HG03439 (cell line): ENCODE data around the gene EXOSC6.
"Not testable (repeated sequence)": the region's sequence is repeated elsewhere in the genome, so short reads cannot be mapped to it uniquely, and the experiment has no call there.

Experiments
- ATAC-seq: cut with Tn5 transposase; IDR thresholded peaks from one replicate; pipeline ENCODE4 v1.9.1; 2021; ENCODE audit warnings: mild to moderate bottlenecking, moderate library complexity; ENCODE audit not compliant: unreplicated experiment

The EXOSC6 gene

DNA sequence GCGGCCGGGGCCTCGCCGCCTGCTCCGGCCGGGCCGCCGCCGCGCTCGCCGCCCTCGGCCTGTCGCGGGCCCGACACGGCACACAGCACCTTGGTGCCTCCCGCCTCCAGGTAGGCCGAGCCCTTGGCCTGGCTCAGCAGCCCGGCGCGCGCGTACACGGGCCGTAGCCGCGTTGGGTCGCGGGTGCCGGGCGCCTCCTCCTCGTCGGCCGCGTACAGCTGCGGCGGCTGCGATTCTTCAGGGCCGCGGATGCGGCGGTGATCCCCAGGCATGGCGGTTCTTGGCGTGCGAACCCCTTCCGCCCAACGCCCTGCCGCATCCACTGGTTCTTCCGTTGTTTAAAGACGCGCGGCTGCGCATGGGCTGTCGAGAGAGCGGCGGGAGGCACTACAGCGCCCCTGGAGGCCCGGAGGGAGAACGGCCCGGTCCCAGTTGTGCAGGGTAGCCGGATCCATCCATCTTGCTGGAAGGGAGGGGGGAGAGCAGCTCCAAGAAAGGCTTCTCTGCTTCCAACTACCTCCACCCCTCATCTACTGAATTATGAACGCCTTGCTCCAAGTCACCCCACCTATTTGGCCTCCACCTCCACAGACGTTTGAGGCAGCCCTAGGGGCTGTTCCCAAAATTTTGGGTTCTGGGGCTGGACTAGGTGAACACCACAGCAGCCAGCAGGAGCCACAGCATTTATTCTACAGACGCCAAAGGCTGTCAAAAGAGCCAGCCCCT is at the start of gene EXOSC6:
EXOSC6 (minus strand) TSS at position 312 of the 726 bp plus-strand sequence; CDS start at position 272, 40 bp downstream.
- ATAC-seq, result peak; percentile 86

- no peak for ATAC-seq
Observed at GRCh38 chr16:70301121-70301520, 49.4 kb upstream of the EXOSC6 start.

GRCh38 chr16:70298988-70299938 is 47.5 kb upstream of the EXOSC6 start, which contains the start of gene DDX19B:
TSS of gene DDX19B (plus strand) at chr16:70299186. CDS start at chr16:70299298, 112 bp downstream.
- peak; percentile 74 for ATAC-seq

DNA sequence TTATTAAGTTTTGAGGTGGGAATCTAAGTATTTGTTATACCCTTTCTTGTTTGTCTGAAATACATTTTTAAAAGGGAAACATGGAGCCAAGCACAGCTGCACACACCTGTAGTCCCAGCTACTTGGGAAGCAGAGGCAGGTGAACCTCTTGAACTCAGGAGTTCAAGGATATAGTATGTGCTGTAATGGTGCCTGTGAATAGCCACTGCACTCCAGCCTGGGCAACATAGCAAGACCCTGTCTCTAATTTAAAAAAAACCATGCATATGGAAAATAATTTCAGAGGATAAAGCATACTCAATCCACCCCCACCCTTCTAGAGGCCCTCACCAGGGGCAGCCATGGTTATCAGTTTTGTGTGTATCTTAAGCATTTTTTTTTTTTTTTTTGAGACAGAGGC is 43.9 kb upstream of the EXOSC6 start:
- no peak for ATAC-seq

DNA sequence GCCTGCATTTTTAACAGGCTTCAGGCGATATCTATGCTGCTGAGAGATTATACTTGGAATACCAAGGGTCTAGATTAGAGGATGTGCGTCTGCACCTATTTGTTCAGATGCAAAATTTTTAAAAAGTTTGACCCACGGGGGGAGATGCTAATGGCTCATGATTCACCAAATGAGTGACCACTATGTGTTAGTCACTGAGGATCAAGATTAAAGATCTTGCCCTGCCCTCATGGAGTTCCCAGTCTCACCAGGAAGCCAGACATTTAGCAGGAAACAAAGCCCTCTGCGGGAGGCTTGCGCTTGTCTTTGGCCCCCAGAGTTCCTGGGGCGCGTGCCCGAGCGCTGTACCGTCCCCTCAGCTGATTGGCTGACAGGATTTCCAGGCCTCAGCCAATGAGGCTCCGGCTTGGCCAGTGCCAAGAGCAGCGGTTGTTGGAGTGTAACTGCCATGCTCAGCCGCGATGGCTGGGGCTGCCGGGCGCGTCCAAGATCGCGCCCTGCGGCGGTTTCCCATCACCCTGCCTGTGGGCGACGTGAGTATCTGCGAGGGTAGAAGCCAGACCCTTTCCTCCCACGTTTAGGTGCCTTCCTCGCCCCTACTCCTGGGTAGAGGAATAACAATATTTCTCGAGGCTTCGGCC is 42.8 kb upstream of the EXOSC6 start:
- no peak for ATAC-seq

DNA sequence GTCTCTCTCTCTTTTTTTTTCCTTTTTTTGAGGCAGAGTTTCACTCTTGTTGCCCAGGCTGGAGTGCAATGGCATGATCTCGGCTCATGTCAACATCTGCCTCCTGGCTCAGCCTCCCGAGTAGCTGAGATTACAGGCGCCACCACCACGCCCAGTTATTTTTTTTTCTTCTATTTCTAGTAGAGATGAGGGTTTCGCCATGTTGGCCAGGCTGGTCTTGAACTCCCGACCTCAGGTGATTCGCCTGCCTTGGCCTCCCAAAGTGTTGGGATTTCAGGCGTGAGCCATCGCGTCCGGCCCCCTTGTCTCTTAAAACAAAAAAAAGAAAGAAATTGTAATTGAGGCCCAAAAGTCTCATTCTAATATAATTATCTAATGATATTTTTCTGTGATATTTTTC is 40.4 kb upstream of the EXOSC6 start:
- ATAC-seq, result not testable (repeated sequence)

GRCh38 chr16:70290949-70291519 is 39.3 kb upstream of the EXOSC6 start:
- ATAC-seq, result no peak

GRCh38 chr16:70289229-70290094 is 37.7 kb upstream of the EXOSC6 start, which contains the start of gene AARS1:
TSS of gene AARS1 (minus strand) at chr16:70289506. CDS start at chr16:70282763, 6,743 bp downstream.
- ATAC-seq, result peak; percentile 93

DNA sequence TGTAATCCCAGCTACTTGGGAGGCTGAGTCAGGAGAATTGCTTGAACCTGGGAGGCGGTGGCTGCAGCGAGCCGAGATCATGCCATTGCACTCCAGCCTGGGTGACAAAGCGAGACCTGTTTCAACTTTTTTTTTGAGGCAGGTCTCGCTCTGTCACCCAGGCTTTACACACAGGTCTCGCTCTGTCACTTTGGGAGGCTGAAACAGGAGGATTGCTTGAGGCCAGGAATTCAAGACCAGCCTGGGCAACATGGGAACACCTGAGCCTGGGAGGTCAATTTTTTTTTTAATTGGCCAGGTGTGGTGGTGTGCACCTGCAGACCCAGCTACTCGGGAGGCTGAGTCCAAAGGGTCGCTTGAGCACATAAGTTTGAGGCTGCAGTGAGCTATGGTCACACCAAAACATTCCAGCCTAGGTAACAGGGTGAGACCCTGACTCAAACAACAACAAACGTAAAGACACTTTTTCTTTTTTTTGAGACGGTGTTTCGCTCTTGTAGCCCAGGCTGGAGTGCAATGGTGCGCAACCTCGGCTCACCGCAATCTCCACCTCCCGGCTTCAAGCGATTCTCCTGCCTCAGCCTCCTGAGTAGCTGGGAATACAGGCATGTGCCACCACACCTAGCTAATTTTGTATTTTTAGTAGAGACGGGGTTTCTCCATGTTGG is 35.7 kb upstream of the EXOSC6 start:
- not testable (repeated sequence) for ATAC-seq

DNA sequence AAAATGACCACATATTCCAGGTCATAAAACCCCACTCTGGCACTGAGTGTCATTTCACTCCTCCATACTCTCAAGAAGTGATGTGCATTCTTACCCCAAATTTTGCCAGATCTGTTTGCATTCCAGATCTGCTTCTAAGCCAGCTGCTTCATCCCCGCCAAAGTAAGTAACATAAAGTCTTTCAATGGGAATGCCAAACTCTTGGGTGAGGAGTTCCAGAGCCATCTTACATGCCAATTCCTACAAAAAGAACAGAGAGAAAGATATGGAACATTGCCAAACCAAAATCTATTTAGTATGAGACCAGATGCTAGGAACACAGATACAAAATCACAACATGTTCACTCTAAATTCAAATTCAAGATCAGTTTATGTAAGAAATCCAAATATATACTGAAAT is 24.7 kb upstream of the EXOSC6 start:
- no peak for ATAC-seq

DNA sequence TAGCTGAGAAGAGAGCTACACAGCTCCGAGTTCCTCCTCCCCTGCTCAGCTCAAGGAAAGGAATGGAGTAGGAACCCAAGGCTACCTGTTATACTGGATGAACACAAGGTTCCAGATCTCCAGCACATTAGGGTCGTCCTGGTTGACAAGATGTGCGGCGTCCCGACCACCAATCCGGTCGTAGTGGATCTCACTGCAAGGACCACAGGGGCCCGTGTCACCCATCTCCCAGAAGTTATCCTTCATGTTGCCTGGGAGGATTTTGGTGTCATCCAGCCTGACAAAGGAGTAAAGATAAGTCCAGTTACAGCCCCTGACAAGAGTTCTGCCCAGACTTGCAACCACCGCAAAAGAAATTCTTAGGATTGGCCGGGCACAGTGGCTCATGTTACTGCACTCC is 20.0 kb upstream of the EXOSC6 start:
- no peak for ATAC-seq

- no peak for ATAC-seq
Observed at GRCh38 chr16:70270176-70270575, 18.4 kb upstream of the EXOSC6 start.

- ATAC-seq, result no peak
Observed at GRCh38 chr16:70269471-70269870, 17.7 kb upstream of the EXOSC6 start.

GRCh38 chr16:70267922-70268321 is 16.2 kb upstream of the EXOSC6 start:
- not testable (repeated sequence) for ATAC-seq

DNA sequence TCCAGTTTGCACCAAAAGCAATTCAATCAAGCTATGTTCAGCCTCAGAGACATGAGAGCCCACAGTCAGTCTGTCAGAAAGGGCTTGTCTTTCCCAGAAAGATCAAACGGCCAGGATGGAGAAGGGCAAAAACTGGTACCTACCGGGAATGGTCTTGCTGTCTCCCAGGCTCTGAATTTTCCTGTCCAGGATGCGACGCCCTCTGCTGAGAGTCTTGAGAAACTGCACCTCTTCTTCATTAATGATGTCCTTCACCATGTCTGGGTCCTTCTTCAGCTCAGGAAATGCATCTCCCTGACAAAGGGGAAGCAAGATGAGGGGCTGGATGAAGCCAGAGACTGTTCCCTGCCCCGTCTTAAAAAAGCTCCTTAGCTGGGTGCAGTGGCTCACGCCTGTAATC is 15.8 kb upstream of the EXOSC6 start:
- no peak for ATAC-seq

DNA sequence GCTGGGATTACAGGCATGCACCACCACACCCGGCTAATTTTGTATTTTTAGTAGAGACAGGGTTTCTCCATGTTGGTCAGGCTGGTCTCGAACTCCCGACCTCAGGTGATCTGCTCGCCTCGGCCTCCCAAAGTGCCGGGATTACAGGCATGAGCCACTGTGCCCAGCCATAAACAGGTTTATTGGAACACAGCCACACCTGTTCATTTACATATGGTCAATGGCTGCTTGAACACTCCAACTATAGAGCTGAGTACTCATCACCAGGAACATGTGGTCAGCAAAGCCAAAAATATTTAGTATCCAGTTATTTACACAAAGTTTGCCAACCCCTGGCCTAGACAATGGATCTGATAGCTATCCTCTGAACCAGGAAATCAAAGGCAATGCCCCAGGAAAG is 8.2 kb upstream of the EXOSC6 start:
- not testable (repeated sequence) for ATAC-seq

DNA sequence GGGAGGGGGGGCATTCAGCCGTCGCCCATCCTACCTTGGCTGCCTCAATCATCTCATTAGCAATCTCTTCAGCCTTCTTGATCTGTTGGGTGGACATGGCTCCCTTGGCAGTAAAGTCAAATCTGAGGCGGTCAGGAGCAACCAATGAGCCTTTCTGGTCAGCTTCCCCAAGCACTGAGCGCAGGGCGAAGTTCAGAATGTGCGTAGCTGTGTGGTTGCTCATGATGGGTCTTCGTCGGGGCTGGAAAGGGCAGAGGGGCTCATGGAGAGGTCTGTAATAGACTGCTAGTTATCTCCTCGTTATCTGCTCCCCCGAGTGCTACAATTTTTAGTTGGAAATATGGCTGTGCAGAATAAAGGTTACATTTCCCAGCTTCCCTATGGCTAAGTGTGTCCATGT is 7.2 kb upstream of the EXOSC6 start:
- no peak for ATAC-seq

- no peak for ATAC-seq
Observed at GRCh38 chr16:70258065-70258464, 6.3 kb upstream of the EXOSC6 start.

DNA sequence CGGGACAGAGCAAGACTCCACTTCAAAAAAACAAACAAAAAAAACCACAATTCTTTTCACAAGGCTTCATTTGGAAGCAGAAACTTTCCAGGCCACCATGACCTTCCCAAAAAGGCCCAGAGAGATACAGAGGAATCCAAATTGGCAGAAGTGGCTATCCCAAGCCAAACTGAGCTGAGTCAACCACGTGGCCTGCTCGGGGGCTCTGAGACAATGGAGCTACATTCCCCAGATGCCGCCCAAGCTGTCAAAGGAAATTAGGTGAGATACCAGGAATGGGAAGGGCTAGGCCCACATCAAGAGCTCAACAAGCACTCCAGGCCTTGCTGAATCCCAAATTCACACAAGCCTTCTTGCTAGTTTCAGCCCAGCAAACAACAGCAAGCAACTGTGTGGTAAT is 5.7 kb upstream of the EXOSC6 start:
- ATAC-seq, result no peak
